SK-N-SH (cell line): ENCODE data around the gene ERAP2. TPM values are rescaled to one million over a fixed set of nuclear protein-coding genes. Genes with fewer than 3 reads are reported as not detected.

Source experiments
- CTCF ChIA-PET: fragments of 300-600, 350-600 bp; formaldehyde crosslinking; extraction: SDS; loops from one replicate; lab custom pipeline; 2021; lab: Yijun Ruan, JAX
- POLR2A ChIA-PET: fragments of 350-600 bp; sonication (Branson Sonifier 250); formaldehyde crosslinking; extraction: SDS; loops from one replicate; lab custom pipeline; 2020; ENCODE audit warnings: antibody characterized with exemption, inconsistent platforms; lab: Yijun Ruan, JAX
- DNase-seq: peaks from one replicate; pipeline ENCODE4 v3.0.0; 2012
- H2AFZ ChIP-seq: fragments of 200-600 bp; sonication (generic); 2 replicates; pipeline ENCODE4 v1.8.1; 2016; ENCODE audit warnings: antibody characterized with exemption, mild to moderate bottlenecking, low read depth
- H3F3A ChIP-seq: fragments of 200-600 bp; sonication (generic); replicated peaks from 2 replicates; pipeline ENCODE3; 2016; ENCODE audit warnings: antibody characterized with exemption, mild to moderate bottlenecking; ENCODE audit not compliant: insufficient read depth
- H3K27ac ChIP-seq, 2 experiments: fragments of 200-500 bp in 1 of 2; fragments of 200-600 bp in 1 of 2; sonication (Bioruptor generic) in 1 of 2; sonication (generic), shearing (Covaris generic) in 1 of 2; 2 replicates each; pipeline versions ENCODE4 v1.5.1 to v1.6.1; 2014 to 2016; ENCODE audit warnings: low read depth in 2 of 2, inconsistent platforms in 1 of 2, low read length in 1 of 2, mild to moderate bottlenecking in 1 of 2, mixed read lengths in 1 of 2
- H3K27me3 ChIP-seq: fragments of 200-600 bp; sonication (generic), shearing (Covaris generic); 2 replicates; pipeline ENCODE4 v1.6.1; 2016; ENCODE audit warnings: mixed run types; ENCODE audit not compliant: insufficient read depth
- H3K36me3 ChIP-seq, 2 experiments: fragments of 200-500 bp in 1 of 2; fragments of 200-600 bp in 1 of 2; sonication (Bioruptor generic) in 1 of 2; sonication (generic) in 1 of 2; replicated peaks in 1 of 2; 2 replicates each; pipeline versions ENCODE3 to v1.5.1; 2014 to 2016; ENCODE audit warnings: low read length in 1 of 2, mild to moderate bottlenecking in 1 of 2; ENCODE audit not compliant: insufficient read depth in 2 of 2, control insufficient read depth in 1 of 2
- H3K4me1 ChIP-seq, 2 experiments: fragments of 200-500 bp in 1 of 2; fragments of 200-600 bp in 1 of 2; sonication (Bioruptor generic) in 1 of 2; sonication (generic), shearing (Covaris generic) in 1 of 2; 2 replicates each; pipeline versions ENCODE4 v1.5.1 to v1.6.1; 2014 to 2016; ENCODE audit warnings: low read depth in 1 of 2, low read length in 1 of 2, mixed run types in 1 of 2; ENCODE audit not compliant: insufficient read depth in 2 of 2, control insufficient read depth in 1 of 2
- H3K4me2 ChIP-seq: fragments of 200-600 bp; sonication (generic), shearing (Covaris generic); 2 replicates; pipeline ENCODE4 v1.6.1; 2017; ENCODE audit warnings: mixed run types
- H3K4me3 ChIP-seq, 2 experiments: fragments of 200-500 bp in 1 of 2; fragments of 200-600 bp in 1 of 2; sonication (Bioruptor generic) in 1 of 2; sonication (generic), shearing (Covaris generic) in 1 of 2; 2 replicates each; pipeline versions ENCODE4 v1.5.1 to v1.8.1; 2014 to 2016; ENCODE audit warnings: low read depth in 2 of 2, inconsistent platforms in 1 of 2, low read length in 1 of 2, mild to moderate bottlenecking in 1 of 2, mixed read lengths in 1 of 2, moderate library complexity in 1 of 2
- H3K79me2 ChIP-seq: fragments of 200-600 bp; sonication (generic); 2 replicates; pipeline ENCODE4 v1.8.1; 2017; ENCODE audit warnings: mild to moderate bottlenecking; ENCODE audit not compliant: insufficient read depth
- H3K9ac ChIP-seq: fragments of 200-600 bp; sonication (generic); 2 replicates; pipeline ENCODE4 v1.6.1; 2017; ENCODE audit warnings: mixed run types
- H3K9me2 ChIP-seq: fragments of 200-600 bp; sonication (generic); 2 replicates; pipeline ENCODE4 v1.6.1; 2017; ENCODE audit warnings: mixed run types
- H3K9me3 ChIP-seq: fragments of 200-600 bp; sonication (generic); 2 replicates; pipeline ENCODE4 v1.6.1; 2017; ENCODE audit warnings: mixed run types, mild to moderate bottlenecking, moderate library complexity
- H4K20me1 ChIP-seq: fragments of 200-600 bp; sonication (generic); 2 replicates; pipeline ENCODE4 v1.6.1; 2017; ENCODE audit warnings: mild to moderate bottlenecking, mixed run types; ENCODE audit not compliant: insufficient read depth
- ELF1 ChIP-seq: IDR thresholded peaks from 2 replicates; pipeline ENCODE4 v1.4.0; 2012
- EZH2phosphoT487 ChIP-seq: fragments of 200-600 bp; sonication (generic); IDR thresholded peaks from 2 replicates; pipeline ENCODE4 v1.6.1; 2017; ENCODE audit warnings: low read depth, mixed run types, mild to moderate bottlenecking, antibody characterized with exemption, moderate library complexity, borderline replicate concordance
- FOXJ3 ChIP-seq: sonication (generic); formaldehyde crosslinking; IDR thresholded peaks from 2 replicates; pipeline ENCODE4 v1.5.1; 2020; ENCODE audit warnings: mild to moderate bottlenecking, missing genetic modification reagents
- FOXM1 ChIP-seq: IDR thresholded peaks from 2 replicates; pipeline ENCODE4 v1.4.0; 2012; ENCODE audit warnings: low read depth, mild to moderate bottlenecking
- GABPA ChIP-seq: IDR thresholded peaks from 2 replicates; pipeline ENCODE4 v1.4.0; 2012; ENCODE audit warnings: low read depth, mild to moderate bottlenecking
- JUND ChIP-seq: IDR thresholded peaks from 2 replicates; pipeline ENCODE4 v1.4.0; 2012
- MEF2A ChIP-seq: IDR thresholded peaks from 2 replicates; pipeline ENCODE4 v1.4.0; 2012; ENCODE audit warnings: low read depth, borderline replicate concordance
- NFIC ChIP-seq: IDR thresholded peaks from 2 replicates; pipeline ENCODE4 v1.4.0; 2012; ENCODE audit warnings: borderline replicate concordance
- POLR2AphosphoS5 ChIP-seq: IDR thresholded peaks from 2 replicates; pipeline ENCODE4 v1.6.1; 2012; ENCODE audit warnings: low read depth, low read length
- RXRA ChIP-seq: IDR thresholded peaks from 2 replicates; pipeline ENCODE4 v1.4.0; 2012; ENCODE audit warnings: low read depth, mild to moderate bottlenecking, borderline replicate concordance
- SMC3 ChIP-seq: IDR thresholded peaks from 2 replicates; pipeline ENCODE4 v1.6.1; 2012; ENCODE audit warnings: low read depth, low read length, improper control_type of control experiment
- WGBS: methylation state at CpG from one replicate; pipeline ENCODE4 v1.1.6; 2017; ENCODE audit warnings: low lambda C conversion rate; 5-methylcytosine and 5-hydroxymethylcytosine counted together
- polyA plus RNA-seq, 3 experiments: library from polyadenylated mRNA; depleted of rRNA; stranded (reverse); fragments of >200 nt; gene quantifications; 2 replicates each; pipeline ENCODE4 v1.2.3, GENCODE V29; 2012
- TF ChIP-seq, protein P1 (sequence below): IDR thresholded peaks from 2 replicates; pipeline ENCODE4 v1.4.0; 2012; ENCODE audit warnings: low read depth, borderline replicate concordance
- TF ChIP-seq, protein P2 (sequence below): IDR thresholded peaks from 2 replicates; pipeline ENCODE4; 2012
- TF ChIP-seq, protein P3 (sequence below): fragments of 150-350 bp; IDR thresholded peaks from 2 replicates; pipeline ENCODE4 v1.6.1; 2016; ENCODE audit warnings: mild to moderate bottlenecking, low read depth, low read length
- TF ChIP-seq, protein P4 (sequence below): fragments of 150-350 bp; IDR thresholded peaks from 2 replicates; pipeline ENCODE4 v1.6.1; 2017; ENCODE audit warnings: antibody characterized with exemption, low read length, low read depth, borderline replicate concordance
- TF ChIP-seq, protein P5 (sequence below): fragments of 200-600 bp; sonication (generic); IDR thresholded peaks from 2 replicates; pipeline ENCODE4 v1.6.1; 2017; ENCODE audit warnings: antibody characterized with exemption, mild to moderate bottlenecking, moderate library complexity

The ERAP2 gene
- polyA plus RNA-seq, 1 of the 3 experiments (the other 2 are of a cell fraction), result 13.2 TPM

DNA sequence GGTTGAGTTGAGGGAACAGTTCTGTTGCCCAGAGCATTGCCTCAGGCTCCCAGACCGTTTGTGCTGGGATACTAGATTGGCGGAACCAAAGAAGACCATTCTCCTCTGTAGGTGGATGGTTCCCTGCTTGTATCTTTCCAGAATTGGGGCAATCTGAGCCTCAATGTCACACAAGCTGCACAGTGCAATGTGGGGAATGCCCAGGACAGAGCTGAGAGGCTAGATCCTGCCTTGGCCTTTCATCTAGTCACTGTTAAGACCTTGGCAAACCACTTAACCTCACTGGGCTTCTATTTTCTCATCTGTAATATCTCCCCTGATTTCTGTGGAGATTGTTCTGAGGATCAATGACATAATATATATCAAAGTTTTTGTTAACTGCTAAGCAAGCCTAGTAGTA is 16.9 kb upstream of the ERAP2 start (continued):
- TF ChIP-seq, protein P1, sequence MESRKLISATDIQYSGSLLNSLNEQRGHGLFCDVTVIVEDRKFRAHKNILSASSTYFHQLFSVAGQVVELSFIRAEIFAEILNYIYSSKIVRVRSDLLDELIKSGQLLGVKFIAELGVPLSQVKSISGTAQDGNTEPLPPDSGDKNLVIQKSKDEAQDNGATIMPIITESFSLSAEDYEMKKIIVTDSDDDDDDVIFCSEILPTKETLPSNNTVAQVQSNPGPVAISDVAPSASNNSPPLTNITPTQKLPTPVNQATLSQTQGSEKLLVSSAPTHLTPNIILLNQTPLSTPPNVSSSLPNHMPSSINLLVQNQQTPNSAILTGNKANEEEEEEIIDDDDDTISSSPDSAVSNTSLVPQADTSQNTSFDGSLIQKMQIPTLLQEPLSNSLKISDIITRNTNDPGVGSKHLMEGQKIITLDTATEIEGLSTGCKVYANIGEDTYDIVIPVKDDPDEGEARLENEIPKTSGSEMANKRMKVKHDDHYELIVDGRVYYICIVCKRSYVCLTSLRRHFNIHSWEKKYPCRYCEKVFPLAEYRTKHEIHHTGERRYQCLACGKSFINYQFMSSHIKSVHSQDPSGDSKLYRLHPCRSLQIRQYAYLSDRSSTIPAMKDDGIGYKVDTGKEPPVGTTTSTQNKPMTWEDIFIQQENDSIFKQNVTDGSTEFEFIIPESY, result no peak
- TF ChIP-seq FOXM1 (no peak), SMC3 (no peak)
- TF ChIP-seq, protein P2, sequence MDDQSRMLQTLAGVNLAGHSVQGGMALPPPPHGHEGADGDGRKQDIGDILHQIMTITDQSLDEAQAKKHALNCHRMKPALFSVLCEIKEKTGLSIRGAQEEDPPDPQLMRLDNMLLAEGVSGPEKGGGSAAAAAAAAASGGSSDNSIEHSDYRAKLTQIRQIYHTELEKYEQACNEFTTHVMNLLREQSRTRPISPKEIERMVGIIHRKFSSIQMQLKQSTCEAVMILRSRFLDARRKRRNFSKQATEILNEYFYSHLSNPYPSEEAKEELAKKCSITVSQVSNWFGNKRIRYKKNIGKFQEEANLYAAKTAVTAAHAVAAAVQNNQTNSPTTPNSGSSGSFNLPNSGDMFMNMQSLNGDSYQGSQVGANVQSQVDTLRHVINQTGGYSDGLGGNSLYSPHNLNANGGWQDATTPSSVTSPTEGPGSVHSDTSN, result no peak

DNA sequence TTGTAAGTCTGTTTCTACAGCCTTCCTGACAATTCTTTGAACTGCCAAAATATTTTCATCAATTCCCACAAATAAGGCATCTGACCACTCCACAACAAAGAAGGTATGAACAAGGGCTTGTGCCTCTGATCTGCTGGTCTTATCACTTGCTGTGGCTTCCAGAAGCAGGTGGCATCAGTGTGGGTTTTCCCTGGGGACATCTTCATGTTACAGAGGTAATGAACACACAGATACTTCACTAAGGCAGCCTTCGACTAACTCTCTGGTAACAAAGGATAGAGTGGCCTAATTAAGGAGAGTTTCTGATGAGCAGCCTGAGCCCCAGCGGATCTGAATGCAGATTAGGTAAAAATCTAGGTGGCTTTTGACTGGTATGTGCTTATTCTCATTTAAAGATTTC is 15.2 kb upstream of the ERAP2 start:
- no peak overlapping the region for H3K4me2 ChIP-seq
- no peaks in the 10 kb centered on the region for H3K9me3 ChIP-seq
- H3K79me2 ChIP-seq, result no peaks in the 10 kb centered on the region
- ChIA-PET POLR2A (no interaction called here), CTCF (interaction anchor here (1.1 to 2.2 kb wide), 4 partner anchors 9 to 302 kb away, joined by 4 to 6 read pairs (median 4); partner anchors contain the start of gene LIX1)
- H3K36me3 ChIP-seq, result no peaks in the 10 kb centered on the region
- DNase-seq, result no peak
- TF ChIP-seq MEF2A, result no peak
- TF ChIP-seq, protein P3, sequence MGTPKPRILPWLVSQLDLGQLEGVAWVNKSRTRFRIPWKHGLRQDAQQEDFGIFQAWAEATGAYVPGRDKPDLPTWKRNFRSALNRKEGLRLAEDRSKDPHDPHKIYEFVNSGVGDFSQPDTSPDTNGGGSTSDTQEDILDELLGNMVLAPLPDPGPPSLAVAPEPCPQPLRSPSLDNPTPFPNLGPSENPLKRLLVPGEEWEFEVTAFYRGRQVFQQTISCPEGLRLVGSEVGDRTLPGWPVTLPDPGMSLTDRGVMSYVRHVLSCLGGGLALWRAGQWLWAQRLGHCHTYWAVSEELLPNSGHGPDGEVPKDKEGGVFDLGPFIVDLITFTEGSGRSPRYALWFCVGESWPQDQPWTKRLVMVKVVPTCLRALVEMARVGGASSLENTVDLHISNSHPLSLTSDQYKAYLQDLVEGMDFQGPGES, result no peak
- TF ChIP-seq RXRA, result no peak
- no peak for TF ChIP-seq JUND
- no peak for TF ChIP-seq GABPA
- TF ChIP-seq EZH2phosphoT487, result no peak
- TF ChIP-seq, protein P4, sequence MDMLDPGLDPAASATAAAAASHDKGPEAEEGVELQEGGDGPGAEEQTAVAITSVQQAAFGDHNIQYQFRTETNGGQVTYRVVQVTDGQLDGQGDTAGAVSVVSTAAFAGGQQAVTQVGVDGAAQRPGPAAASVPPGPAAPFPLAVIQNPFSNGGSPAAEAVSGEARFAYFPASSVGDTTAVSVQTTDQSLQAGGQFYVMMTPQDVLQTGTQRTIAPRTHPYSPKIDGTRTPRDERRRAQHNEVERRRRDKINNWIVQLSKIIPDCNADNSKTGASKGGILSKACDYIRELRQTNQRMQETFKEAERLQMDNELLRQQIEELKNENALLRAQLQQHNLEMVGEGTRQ, result no peak
- TF ChIP-seq FOXJ3 (CRISPR knock-in tag), result no peak
- no peak for TF ChIP-seq NFIC
- TF ChIP-seq ELF1, result no peak
- TF ChIP-seq, protein P5, sequence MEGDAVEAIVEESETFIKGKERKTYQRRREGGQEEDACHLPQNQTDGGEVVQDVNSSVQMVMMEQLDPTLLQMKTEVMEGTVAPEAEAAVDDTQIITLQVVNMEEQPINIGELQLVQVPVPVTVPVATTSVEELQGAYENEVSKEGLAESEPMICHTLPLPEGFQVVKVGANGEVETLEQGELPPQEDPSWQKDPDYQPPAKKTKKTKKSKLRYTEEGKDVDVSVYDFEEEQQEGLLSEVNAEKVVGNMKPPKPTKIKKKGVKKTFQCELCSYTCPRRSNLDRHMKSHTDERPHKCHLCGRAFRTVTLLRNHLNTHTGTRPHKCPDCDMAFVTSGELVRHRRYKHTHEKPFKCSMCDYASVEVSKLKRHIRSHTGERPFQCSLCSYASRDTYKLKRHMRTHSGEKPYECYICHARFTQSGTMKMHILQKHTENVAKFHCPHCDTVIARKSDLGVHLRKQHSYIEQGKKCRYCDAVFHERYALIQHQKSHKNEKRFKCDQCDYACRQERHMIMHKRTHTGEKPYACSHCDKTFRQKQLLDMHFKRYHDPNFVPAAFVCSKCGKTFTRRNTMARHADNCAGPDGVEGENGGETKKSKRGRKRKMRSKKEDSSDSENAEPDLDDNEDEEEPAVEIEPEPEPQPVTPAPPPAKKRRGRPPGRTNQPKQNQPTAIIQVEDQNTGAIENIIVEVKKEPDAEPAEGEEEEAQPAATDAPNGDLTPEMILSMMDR, result no peak
- no peak for TF ChIP-seq POLR2AphosphoS5
- no peak overlapping the region for H2AFZ ChIP-seq
- no peaks in the 10 kb centered on the region for H3K27me3 ChIP-seq
- H3K4me1 ChIP-seq, result no peaks in the 10 kb centered on the region
- no peaks in the 10 kb centered on the region for H4K20me1 ChIP-seq
- H3K27ac ChIP-seq, result no peak overlapping the region
- no peaks in the 10 kb centered on the region for H3K9me2 ChIP-seq
- H3K9ac ChIP-seq, result no peak overlapping the region
- WGBS, result 78% methylated on average over 2 of the region's 2 CpGs
- no peak overlapping the region for H3K4me3 ChIP-seq
- no peaks in the 10 kb centered on the region for H3F3A ChIP-seq
